T-helper 1 cell treated with Interleukin-12 subunit alpha and Interleukin-12 subunit beta and Interleukin-4 antibody, amounts not matched to agents 30 ng/mL and 1 ng/mL, for 36 hours (primary cell): Measurements from ENCODE around the gene NUDT17. TPM values are rescaled to one million over a fixed set of nuclear protein-coding genes. Genes with fewer than 3 reads are reported as not detected.

Source experiments
- intact Hi-C: fragments of 100-400 bp; cut with micrococcal nuclease; formaldehyde crosslinking; loops from one replicate; pipeline ENCODE4 v1.15.1; 2024
- total RNA-seq: library from RNA; stranded (reverse); gene quantifications from 2 replicates; pipeline ENCODE4 v1.2.3, GENCODE V29; 2022

Gene NUDT17
- total RNA-seq, 1 donor from 2014 or later = 2.9 TPM

DNA sequence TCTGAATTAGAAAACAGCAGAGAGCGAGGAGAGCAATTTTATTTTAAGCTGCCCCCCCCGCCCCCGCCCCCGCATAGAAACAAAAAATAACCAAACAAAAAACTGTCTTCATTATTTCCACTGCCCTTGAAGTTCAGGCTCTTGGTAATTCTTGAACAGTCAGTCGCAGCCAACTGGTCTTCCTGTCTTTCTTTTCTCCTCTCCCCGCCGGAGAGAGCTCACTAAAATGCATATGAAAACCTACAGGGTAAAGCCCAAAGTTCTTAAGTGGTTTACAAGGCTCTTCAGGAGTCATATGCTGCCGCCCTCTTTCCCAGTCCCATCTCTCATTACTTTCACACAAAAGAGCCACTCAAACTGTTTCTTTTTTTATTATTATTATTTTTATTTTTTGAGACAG is 41.4 kb downstream of the NUDT17 start:
- intact Hi-C loops = loop anchor here (1.0 kb wide), 1 partner anchor 42 kb away; the partner anchor contains the start of gene NUDT17

DNA sequence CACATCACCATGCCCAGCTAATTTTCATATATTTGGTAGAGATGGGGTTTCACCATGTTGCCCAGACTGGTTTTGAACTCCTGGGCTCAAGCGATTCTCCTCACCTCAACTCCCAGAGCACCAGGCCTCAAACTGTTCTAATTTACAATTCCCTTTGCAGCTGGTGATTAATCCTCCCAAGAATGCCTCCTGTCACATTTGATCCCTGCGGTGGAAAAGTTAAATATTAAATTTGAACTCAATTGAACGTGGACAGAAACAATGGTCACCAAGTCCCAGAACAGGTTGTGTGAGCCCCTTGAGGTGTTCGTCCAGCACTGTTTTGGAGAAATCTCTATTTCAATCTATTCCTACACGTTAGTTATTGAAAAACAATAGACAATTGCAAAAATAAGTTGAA is 42.2 kb downstream of the NUDT17 start:
- intact Hi-C loops = no loop called here

GRCh38 chr1:145889722-145890121 is 44.3 kb downstream of the NUDT17 start:
- intact Hi-C loops = no loop called here

- intact Hi-C loops = loop anchor here (1.0 kb wide), 3 partner anchors 19 to 122 kb away; partner anchors contain the start of gene ITGA10
These were observed 45.7 kb downstream of the NUDT17 start for GRCh38 chr1:145891143-145891542.

GRCh38 chr1:145891587-145892485 is 46.4 kb downstream of the NUDT17 start:
- intact Hi-C loops = loop anchor here (1.0 kb wide), 3 partner anchors 18 to 121 kb away; partner anchors contain the start of gene ITGA10

GRCh38 chr1:145892486-145893087 is 47.2 kb downstream of the NUDT17 start:
- intact Hi-C loops = no loop called here

DNA sequence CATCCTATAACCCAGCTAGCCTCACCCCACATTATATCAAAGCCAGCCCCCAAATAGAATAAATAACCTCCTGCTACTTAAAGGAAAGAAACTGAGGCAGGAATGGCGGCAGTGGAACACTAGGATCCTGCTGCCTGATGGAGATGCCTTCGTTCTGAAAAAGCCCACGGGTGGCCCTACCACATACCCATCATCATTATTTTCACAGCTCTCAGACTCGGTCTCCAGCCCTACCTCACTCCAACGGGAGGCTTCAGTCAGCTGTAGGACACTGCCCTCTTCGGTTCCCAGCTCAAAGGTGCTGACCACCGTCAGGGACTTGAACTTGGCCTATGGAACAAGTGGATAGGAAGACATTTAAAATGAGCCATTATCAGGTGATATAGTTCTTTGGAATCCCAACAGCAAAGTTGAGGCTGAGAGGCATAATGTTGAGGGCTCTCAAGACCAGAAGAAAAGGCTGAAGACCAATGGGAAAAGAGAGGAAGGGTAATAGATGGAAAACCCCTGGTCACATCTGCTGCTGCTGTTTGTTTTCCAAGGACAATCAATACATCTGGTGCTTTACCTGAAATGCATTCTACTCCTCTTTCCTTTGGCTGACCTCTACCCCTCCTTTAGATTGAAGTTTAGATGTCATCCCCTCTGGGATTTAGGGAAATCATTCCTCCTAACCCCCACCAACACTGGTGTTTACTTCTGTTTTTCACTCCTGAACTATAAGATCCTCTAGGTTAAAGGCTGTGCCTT is 48.1 kb downstream of the NUDT17 start:
- intact Hi-C loops = no loop called here

- intact Hi-C loops = no loop called here
These were observed 50.0 kb downstream of the NUDT17 start for GRCh38 chr1:145895471-145895870.

- intact Hi-C loops = no loop called here
These were observed 52.5 kb downstream of the NUDT17 start for GRCh38 chr1:145897969-145898368.

Other genes starting within 250 kb of the NUDT17 start
- gene GPR89A, start 237.6 kb upstream of the NUDT17 start, total RNA-seq = 35.8 and 38.9 TPM in 2 replicates
- 0.20 and 0.49 TPM in 2 replicates for gene PDZK1, start 138.3 kb upstream of the NUDT17 start, total RNA-seq
- gene CD160, start 126.1 kb upstream of the NUDT17 start, total RNA-seq = 0.17 TPM in 1 of 2 replicates, not detected in the other
- 18.1 and 19.9 TPM in 2 replicates for gene RNF115, start 21.5 kb upstream of the NUDT17 start, total RNA-seq
- 32.8 and 35.3 TPM in 2 replicates for gene POLR3C, start 21.4 kb upstream of the NUDT17 start, total RNA-seq
- 25.5 and 27.3 TPM in 2 replicates for gene PIAS3, start 13.5 kb downstream of the NUDT17 start, total RNA-seq
- gene ANKRD35, start 40.2 kb downstream of the NUDT17 start, total RNA-seq = 0.83 and 0.88 TPM in 2 replicates
- gene ITGA10, start 64.4 kb downstream of the NUDT17 start, total RNA-seq = 1.6 and 1.7 TPM in 2 replicates
- 30.9 and 37.5 TPM in 2 replicates for gene PEX11B, start 73.1 kb downstream of the NUDT17 start, total RNA-seq
- 196 and 197 TPM in 2 replicates for gene RBM8A, start 81.9 kb downstream of the NUDT17 start, total RNA-seq
- gene LIX1L, start 112.4 kb downstream of the NUDT17 start, total RNA-seq = 38.9 and 39.0 TPM in 2 replicates
- 1.2 and 2.3 TPM in 2 replicates for gene ANKRD34A, start 118.9 kb downstream of the NUDT17 start, total RNA-seq
- gene POLR3GL, start 119.1 kb downstream of the NUDT17 start, total RNA-seq = 17.8 and 21.0 TPM in 2 replicates
- gene TXNIP, start 150.9 kb downstream of the NUDT17 start, total RNA-seq = 456 and 471 TPM in 2 replicates
- not detected in 2 replicates for gene HJV, start 176.1 kb downstream of the NUDT17 start, total RNA-seq